ENCODE data around the gene KCNE4.

The KCNE4 gene

GRCh38 chr2:223104336-223105132 lies 52.5 kb downstream of the KCNE4 start:
- no peak for TF ChIP-seq SUZ12 (IDR thresholded peaks at IDR 0.05; ENCODE audit: extremely low read depth, insufficient read depth, insufficient read length)
- no peak for TF ChIP-seq YY1 (IDR thresholded peaks at IDR 0.05; ENCODE audit: insufficient read depth, insufficient read length)
- no peak for TF ChIP-seq ZNF274 (IDR thresholded peaks at IDR 0.05; ENCODE audit: low read depth, low read length)
- no peaks in the 10 kb centered on the region for H3K27me3 ChIP-seq (ENCODE audit: insufficient read depth, insufficient read length)
- no peaks in the 10 kb centered on the region for H3K36me3 ChIP-seq (ENCODE audit: insufficient read depth, insufficient read length, low read length)
- no peak overlapping the region for H3K9ac ChIP-seq (ENCODE audit: insufficient read length, low read depth)
- H3K4me3 ChIP-seq (ENCODE audit: insufficient read length, low read depth): no peak overlapping the region
- DNase-seq (ENCODE audit: low read depth, low spot score): no peak
- H3K4me1 ChIP-seq (ENCODE audit: insufficient read depth, insufficient read length): no peaks in the 10 kb centered on the region
- no peaks in the 10 kb centered on the region for H3K9me3 ChIP-seq (ENCODE audit: insufficient read depth, low read length)

Measured in NT2/D1 (cell line).